ENCODE measurements around the gene PCGF3.
"Not testable (repeated sequence)": the region's sequence is repeated elsewhere in the genome, so short reads cannot be mapped to it uniquely, and the experiment has no call there.

The PCGF3 gene

GRCh38 chr4:794900-795725, 89.5 kb downstream of the PCGF3 start:
- DNase-seq (ENCODE audit: low read depth, low spot score) = no peak

GRCh38 chr4:795726-796119, 90.1 kb downstream of the PCGF3 start:
- DNase-seq (ENCODE audit: low read depth, low spot score) = no peak

GRCh38 chr4:796206-796605, 90.6 kb downstream of the PCGF3 start:
- DNase-seq (ENCODE audit: low read depth, low spot score) = no peak

GRCh38 chr4:797066-797465, 91.4 kb downstream of the PCGF3 start:
- DNase-seq (ENCODE audit: low read depth, low spot score) = no peak

GRCh38 chr4:801436-802124, 95.9 kb downstream of the PCGF3 start:
- DNase-seq (ENCODE audit: low read depth, low spot score) = no peak

- no peak for DNase-seq (ENCODE audit: low read depth, low spot score)
Observed at GRCh38 chr4:803884-804283, 98.3 kb downstream of the PCGF3 start.

- DNase-seq (ENCODE audit: low read depth, low spot score) = no peak
Observed at GRCh38 chr4:804804-805203, 99.2 kb downstream of the PCGF3 start.

GRCh38 chr4:806979-807378, 101.3 kb downstream of the PCGF3 start:
- DNase-seq (ENCODE audit: low read depth, low spot score) = not testable (repeated sequence)

- DNase-seq (ENCODE audit: low read depth, low spot score) = no peak
Observed at GRCh38 chr4:807792-808191, 102.2 kb downstream of the PCGF3 start.

- no peak for DNase-seq (ENCODE audit: low read depth, low spot score)
Observed at GRCh38 chr4:808860-809570, 103.4 kb downstream of the PCGF3 start.

- no peak for DNase-seq (ENCODE audit: low read depth, low spot score)
Observed at GRCh38 chr4:813900-814299, 108.3 kb downstream of the PCGF3 start.

GRCh38 chr4:814312-814850, 108.7 kb downstream of the PCGF3 start:
- no peak for DNase-seq (ENCODE audit: low read depth, low spot score)

- no peak for DNase-seq (ENCODE audit: low read depth, low spot score)
Observed at GRCh38 chr4:815464-816146, 110.0 kb downstream of the PCGF3 start.

- no peak for DNase-seq (ENCODE audit: low read depth, low spot score)
Observed at GRCh38 chr4:818106-818921, 112.7 kb downstream of the PCGF3 start.

GRCh38 chr4:819401-820229, 114.0 kb downstream of the PCGF3 start:
- DNase-seq (ENCODE audit: low read depth, low spot score) = no peak
